Esophagus squamous epithelium (tissue), 4 donors: ENCODE results near the gene ACVR1B.

Experiments
- POLR2A ChIP-seq, 4 donors: fragments of 450-650 bp; IDR thresholded peaks; one replicate each; pipeline ENCODE4 v1.6.1; 2017; ENCODE audit warnings: antibody characterized with exemption in 4 of 4, mild to moderate bottlenecking in 4 of 4, moderate library complexity in 3 of 4
- TF ChIP-seq, protein P1 (sequence below), 6 experiments: fragments of 450-650 bp in 4 of 6; fragments of 200-600 bp in 2 of 6; sonication (generic) in 2 of 6; IDR thresholded peaks; one replicate each; pipeline ENCODE4 v1.5.1; 2016 to 2019; ENCODE audit warnings: antibody characterized with exemption in 6 of 6, mild to moderate bottlenecking in 4 of 6, moderate library complexity in 4 of 6

DNA sequence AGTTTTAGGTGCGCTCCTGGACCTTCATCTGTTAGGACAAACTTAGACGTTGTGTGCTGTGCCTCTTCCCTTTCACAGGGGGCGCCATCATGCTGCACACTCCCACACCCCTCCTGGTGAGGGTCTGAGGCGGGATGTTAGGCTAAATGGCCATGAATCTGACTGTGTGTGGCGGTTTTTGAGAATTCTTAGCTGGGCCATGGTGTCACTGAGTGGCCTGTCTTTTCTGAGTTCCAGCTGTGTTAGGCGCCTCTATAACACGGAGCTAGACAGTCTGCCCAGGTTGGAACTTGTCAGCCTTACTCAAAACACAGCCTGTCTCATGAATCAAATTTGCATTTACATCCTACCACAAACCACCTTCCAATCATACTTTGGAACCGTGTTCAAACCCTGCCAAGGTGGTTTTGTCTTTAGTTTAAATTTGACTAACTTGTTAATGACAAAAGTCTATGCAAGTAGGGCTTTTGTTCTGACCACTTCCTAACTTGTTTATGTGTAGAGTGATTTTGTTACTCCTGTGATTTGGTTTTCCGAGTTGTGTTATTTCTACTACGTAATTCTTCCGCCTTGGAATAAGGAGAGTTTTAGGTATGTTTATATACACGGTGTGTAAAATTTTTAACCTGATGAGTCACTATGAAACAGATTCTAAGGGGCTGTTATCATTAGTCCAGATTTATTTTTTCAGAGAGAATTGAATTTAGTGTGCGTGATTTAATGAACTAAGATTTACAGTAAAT is 19.6 kb downstream of the ACVR1B start:
- TF ChIP-seq, protein P1, sequence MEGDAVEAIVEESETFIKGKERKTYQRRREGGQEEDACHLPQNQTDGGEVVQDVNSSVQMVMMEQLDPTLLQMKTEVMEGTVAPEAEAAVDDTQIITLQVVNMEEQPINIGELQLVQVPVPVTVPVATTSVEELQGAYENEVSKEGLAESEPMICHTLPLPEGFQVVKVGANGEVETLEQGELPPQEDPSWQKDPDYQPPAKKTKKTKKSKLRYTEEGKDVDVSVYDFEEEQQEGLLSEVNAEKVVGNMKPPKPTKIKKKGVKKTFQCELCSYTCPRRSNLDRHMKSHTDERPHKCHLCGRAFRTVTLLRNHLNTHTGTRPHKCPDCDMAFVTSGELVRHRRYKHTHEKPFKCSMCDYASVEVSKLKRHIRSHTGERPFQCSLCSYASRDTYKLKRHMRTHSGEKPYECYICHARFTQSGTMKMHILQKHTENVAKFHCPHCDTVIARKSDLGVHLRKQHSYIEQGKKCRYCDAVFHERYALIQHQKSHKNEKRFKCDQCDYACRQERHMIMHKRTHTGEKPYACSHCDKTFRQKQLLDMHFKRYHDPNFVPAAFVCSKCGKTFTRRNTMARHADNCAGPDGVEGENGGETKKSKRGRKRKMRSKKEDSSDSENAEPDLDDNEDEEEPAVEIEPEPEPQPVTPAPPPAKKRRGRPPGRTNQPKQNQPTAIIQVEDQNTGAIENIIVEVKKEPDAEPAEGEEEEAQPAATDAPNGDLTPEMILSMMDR (IDR thresholded peaks at IDR 0.05): peak; percentile 31 to 62 (median 40)
- no peak for TF ChIP-seq POLR2A (IDR thresholded peaks at IDR 0.05)
